Measurements from ENCODE around the gene ZNF789. TPM values are rescaled to one million over a fixed set of nuclear protein-coding genes. Genes with fewer than 3 reads are reported as not detected.
A peak's percentile ranks its signal among the peaks of the same experiment; 100 is the strongest.

Gene ZNF789
- total RNA-seq, 1 donor from 2014 or later, result 38.3 TPM

DNA sequence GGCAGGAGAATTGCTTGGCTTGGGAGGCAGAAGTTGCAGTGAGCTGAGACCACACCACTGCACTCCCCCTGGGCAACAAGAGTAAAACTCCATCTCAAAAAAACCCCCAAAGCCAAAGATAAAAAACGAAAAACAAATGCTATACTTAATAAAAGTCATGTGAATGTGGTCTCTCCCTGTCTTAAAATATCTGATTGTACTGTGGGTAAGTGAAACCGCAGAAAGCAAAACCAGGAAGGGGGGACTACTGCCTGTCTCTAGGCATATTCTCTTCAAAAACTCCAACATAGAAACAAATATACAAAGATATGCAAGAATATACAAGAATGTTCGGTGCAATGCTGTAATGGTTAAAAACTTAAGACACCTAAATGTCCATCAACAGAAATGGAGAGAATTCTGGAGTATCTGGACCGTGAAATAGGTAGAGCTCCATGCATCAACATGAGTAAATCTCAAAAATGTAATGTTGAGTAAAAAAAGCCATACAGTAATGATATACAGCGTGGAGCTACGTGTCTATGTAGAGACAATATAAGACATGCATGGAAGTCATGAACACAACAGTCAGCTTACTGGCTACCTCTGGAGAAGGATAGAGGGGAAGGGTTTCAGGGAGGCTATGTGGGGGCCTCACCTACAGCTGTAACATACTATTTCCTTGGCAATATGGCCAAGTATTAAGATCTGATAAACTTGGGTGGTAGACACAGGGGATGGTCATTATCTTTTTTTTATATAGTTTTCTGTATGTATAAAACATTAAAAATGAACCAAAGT, 25.3 kb downstream of the ZNF789 start:
- H3K4me3 Mint-ChIP-seq, result peak overlapping the region; percentile 99
- intact Hi-C loops (cut with micrococcal nuclease), result no loop called here
- H3K27ac Mint-ChIP-seq, result peak overlapping the region; percentile 25
- TF ChIP-seq, protein P1, sequence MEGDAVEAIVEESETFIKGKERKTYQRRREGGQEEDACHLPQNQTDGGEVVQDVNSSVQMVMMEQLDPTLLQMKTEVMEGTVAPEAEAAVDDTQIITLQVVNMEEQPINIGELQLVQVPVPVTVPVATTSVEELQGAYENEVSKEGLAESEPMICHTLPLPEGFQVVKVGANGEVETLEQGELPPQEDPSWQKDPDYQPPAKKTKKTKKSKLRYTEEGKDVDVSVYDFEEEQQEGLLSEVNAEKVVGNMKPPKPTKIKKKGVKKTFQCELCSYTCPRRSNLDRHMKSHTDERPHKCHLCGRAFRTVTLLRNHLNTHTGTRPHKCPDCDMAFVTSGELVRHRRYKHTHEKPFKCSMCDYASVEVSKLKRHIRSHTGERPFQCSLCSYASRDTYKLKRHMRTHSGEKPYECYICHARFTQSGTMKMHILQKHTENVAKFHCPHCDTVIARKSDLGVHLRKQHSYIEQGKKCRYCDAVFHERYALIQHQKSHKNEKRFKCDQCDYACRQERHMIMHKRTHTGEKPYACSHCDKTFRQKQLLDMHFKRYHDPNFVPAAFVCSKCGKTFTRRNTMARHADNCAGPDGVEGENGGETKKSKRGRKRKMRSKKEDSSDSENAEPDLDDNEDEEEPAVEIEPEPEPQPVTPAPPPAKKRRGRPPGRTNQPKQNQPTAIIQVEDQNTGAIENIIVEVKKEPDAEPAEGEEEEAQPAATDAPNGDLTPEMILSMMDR (IDR thresholded peaks at IDR 0.05), result no peak
- ChIA-PET CTCF (interaction anchor here (0.7 kb wide), 1 partner anchor 910 kb away, joined by 3 read pairs; no protein-coding TSS in a partner anchor), POLR2A (interaction anchor here (0.6 to 3.2 kb wide), 6 partner anchors 12 to 1719 kb away, joined by 3 to 21 read pairs (median 3); partner anchors contain the start of genes FAM200A and ZNF789)
- H3K4me1 Mint-ChIP-seq, result peaks cover 39% of the 10 kb centered on the region
- peaks cover 7% of the 10 kb centered on the region for H3K9me3 Mint-ChIP-seq
- H3K36me3 Mint-ChIP-seq (ENCODE audit: low read depth), result peaks cover 59% of the 10 kb centered on the region
- DNase-seq (no peak), ATAC-seq (ENCODE audit: low read depth) (no peak)
- no peaks in the 10 kb centered on the region for H3K27me3 Mint-ChIP-seq

DNA sequence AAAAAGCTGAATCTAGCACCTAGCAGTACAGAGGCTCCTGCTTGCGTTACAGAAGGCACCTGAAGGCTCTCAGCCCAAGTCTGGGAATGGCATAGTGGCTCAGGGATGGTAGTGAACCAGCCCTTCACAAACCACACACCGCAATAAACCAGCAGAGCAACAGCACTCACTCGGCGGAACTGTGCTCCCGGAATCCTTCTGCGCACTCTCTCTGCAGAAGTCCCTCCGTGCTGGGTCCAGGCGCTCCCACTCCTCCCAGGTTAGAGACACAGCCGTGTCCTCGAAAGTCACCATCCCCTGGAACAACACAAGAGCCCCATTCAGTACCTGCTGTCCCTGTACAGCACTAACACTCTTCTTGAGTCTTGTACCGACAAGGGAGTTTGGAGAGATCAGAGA, 25.9 kb downstream of the ZNF789 start:
- ATAC-seq (ENCODE audit: low read depth) (no peak), DNase-seq (no peak)
- ChIA-PET POLR2A (interaction anchor here (0.8 to 3.2 kb wide), 3 partner anchors 25 to 54 kb away, joined by 3 to 21 read pairs (median 6); partner anchors contain the start of genes FAM200A and ZNF789), CTCF (no interaction called here)
- H3K9me3 Mint-ChIP-seq, result peaks cover 5% of the 10 kb centered on the region
- no peaks in the 10 kb centered on the region for H3K27me3 Mint-ChIP-seq
- intact Hi-C loops (cut with micrococcal nuclease), result no loop called here
- peak overlapping the region; percentile 99 for H3K27ac Mint-ChIP-seq
- H3K36me3 Mint-ChIP-seq (ENCODE audit: low read depth), result peaks cover 53% of the 10 kb centered on the region
- peaks cover 40% of the 10 kb centered on the region for H3K4me1 Mint-ChIP-seq
- H3K4me3 Mint-ChIP-seq, result peak overlapping the region; percentile 99
- TF ChIP-seq, protein P1 (IDR thresholded peaks at IDR 0.05), result no peak

DNA sequence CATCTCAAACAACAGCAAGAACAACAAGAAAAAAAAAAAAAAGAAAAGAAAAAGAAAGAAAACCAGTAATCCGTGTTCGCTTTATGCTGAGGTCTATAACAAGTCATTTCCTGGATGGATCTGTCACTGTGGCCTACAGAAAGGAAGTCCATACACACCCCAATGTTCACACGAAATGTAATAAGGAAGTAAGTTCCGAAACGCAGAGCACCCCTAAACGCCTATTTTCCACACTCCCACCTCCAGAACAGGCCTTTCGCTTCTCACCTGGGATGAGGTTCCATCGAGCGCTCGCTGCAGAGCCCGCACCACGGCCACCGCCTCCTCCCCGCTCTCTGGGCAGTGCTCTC, 26.7 kb downstream of the ZNF789 start:
- POLR2A ChIA-PET, result interaction anchor here (0.7 to 3.3 kb wide), 18 partner anchors 8 to 930 kb away, joined by 3 to 49 read pairs (median 5); partner anchors contain the start of genes BUD31, CPSF4, FAM200A and MEPCE
- no peak for DNase-seq
- TF ChIP-seq, protein P1 (IDR thresholded peaks at IDR 0.05), result no peak
- peak; percentile 29 for ATAC-seq (ENCODE audit: low read depth)
- CTCF ChIA-PET, result no interaction called here
- H3K4me3 Mint-ChIP-seq, result peak overlapping the region; percentile 99
- H3K4me1 Mint-ChIP-seq, result peaks cover 44% of the 10 kb centered on the region
- intact Hi-C loops (cut with micrococcal nuclease), result no loop called here
- peaks cover 45% of the 10 kb centered on the region for H3K36me3 Mint-ChIP-seq (ENCODE audit: low read depth)
- H3K27me3 Mint-ChIP-seq, result no peaks in the 10 kb centered on the region
- H3K27ac Mint-ChIP-seq, result peak overlapping the region; percentile 99
- H3K9me3 Mint-ChIP-seq, result no peaks in the 10 kb centered on the region

DNA sequence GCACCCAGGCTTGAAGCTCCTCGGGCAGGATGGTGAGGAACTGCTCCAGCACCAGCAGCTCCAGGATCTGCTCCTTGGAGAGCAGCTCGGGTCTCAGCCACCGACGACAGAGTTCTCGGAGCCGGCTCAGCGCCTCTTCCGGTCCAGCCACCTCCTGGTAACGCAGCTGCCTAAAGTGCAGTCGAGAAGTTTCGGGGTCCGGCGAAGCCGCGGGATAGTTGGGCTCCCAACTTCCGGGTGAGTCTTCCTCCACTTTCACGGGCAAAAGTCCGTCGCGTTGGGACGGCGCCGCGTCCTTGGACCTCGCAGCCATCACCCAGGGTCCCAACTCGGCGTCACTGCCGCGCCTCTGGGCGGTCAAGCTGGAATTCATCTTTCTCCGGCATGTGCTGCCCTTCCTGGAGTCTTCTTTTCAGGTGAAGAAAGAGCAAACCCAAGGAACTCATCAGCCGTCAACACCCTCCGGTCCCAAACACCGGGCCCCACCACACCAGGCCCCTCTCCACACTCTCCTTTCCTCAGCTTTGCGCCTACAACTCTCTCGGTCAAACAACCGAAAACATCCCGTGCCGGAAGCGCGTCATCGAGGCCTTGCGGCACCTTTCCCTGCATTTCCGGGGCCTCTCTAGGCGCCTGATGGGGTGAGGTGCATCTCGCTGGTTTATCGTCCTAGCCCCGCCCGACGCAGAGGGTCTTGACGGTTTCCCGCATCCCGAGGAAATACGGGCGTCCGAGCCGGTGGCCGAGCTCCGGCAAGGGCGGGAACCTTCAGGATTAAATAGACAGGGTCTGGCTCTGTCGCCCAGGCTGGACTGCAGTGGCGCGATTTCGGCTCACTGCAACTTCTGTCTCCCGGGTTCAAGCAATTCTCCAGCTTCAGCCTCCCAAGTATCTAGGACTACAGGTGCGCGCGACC, 27.3 kb downstream of the ZNF789 start, which contains the start of gene ZNF394:
ZNF394 (minus strand) TSS at position 561 of the 916 bp plus-strand sequence; CDS start at position 373, 188 bp downstream.
- intact Hi-C loops (cut with micrococcal nuclease), result loop anchor here (1.0 to 5.0 kb wide), 7 partner anchors 28 to 1752 kb away; partner anchors contain the start of genes BUD31, FAM200A, PDAP1 and ZNF789
- DNase-seq (peak; percentile 80), ATAC-seq (ENCODE audit: low read depth) (peak; percentile 33)
- ChIA-PET POLR2A (interaction anchor here (0.6 to 3.3 kb wide), 21 partner anchors 9 to 929 kb away, joined by 3 to 49 read pairs (median 5); partner anchors contain the start of genes BUD31, CPSF4, FAM200A and MEPCE), CTCF (interaction anchor here (0.7 to 1.0 kb wide), 2 partner anchors 27 to 54 kb away, joined by 3 read pairs; no protein-coding TSS in a partner anchor)
- H3K4me3 Mint-ChIP-seq, result peak within 1 kb of the TSS; percentile 99
- TF ChIP-seq, protein P1 (IDR thresholded peaks at IDR 0.05), result no peak
- peak within 1 kb of the TSS; percentile 99 for H3K27ac Mint-ChIP-seq
- H3K27me3 Mint-ChIP-seq, result no peaks in the 10 kb centered on the region
- H3K4me1 Mint-ChIP-seq, result peaks cover 44% of the 10 kb centered on the region
- peaks cover 42% of the 10 kb centered on the region for H3K36me3 Mint-ChIP-seq (ENCODE audit: low read depth)
- no peaks in the 10 kb centered on the region for H3K9me3 Mint-ChIP-seq
